Common myeloid progenitor, CD34-positive (primary cell): ENCODE measurements around the gene KDM5C.

Experiments used
- CTCF ChIA-PET: fragments of 350-600 bp; sonication (Branson Sonifier 250); formaldehyde crosslinking; loops from one replicate; lab custom pipeline; 2021; ENCODE audit warnings: antibody characterized with exemption; lab: Charles Lee
- POLR2A ChIA-PET: fragments of 350-600 bp; sonication (Branson Sonifier 250); formaldehyde crosslinking; loops from one replicate; lab custom pipeline; 2021; ENCODE audit warnings: antibody characterized with exemption; lab: Charles Lee
- DNase-seq, 3 donors: peaks; one replicate each; pipeline versions ENCODE4 v3.0.0 to v3.0.0-alpha.2; 2013
- H3K27ac ChIP-seq, 2 experiments: 1 replicate in 1 of 2; 2 replicates in 1 of 2; pipeline ENCODE4 v1.7.0; 2013; ENCODE audit warnings: inconsistent platforms in 2 of 2, low read length in 2 of 2, mild to moderate bottlenecking in 2 of 2, low read depth in 1 of 2, moderate library complexity in 1 of 2; ENCODE audit not compliant: severe bottlenecking in 2 of 2, insufficient read depth in 1 of 2, poor library complexity in 1 of 2
- H3K27me3 ChIP-seq, 5 experiments: replicated peaks in 2 of 5; 1 replicate in 3 of 5; 2 replicates in 2 of 5; pipeline versions ENCODE4 v1.6.1 to v1.7.0; 2013; ENCODE audit warnings: low read length in 4 of 5, mild to moderate bottlenecking in 2 of 5, moderate library complexity in 2 of 5, inconsistent platforms in 1 of 5; ENCODE audit not compliant: insufficient read depth in 5 of 5, control insufficient read depth in 4 of 5
- H3K36me3 ChIP-seq, 4 experiments: 1 replicate in 2 of 4; 2 replicates in 2 of 4; pipeline versions ENCODE4 v1.6.1 to v1.7.0; 2013; ENCODE audit warnings: low read length in 3 of 4, control low read depth in 1 of 4, mild to moderate bottlenecking in 1 of 4; ENCODE audit not compliant: control insufficient read depth in 4 of 4, insufficient read depth in 4 of 4
- H3K4me1 ChIP-seq, 4 experiments: 1 replicate in 3 of 4; 2 replicates in 1 of 4; pipeline versions ENCODE4 v1.6.1 to v1.7.1; 2013; ENCODE audit warnings: low read length in 3 of 4, mild to moderate bottlenecking in 3 of 4, control low read depth in 1 of 4, inconsistent platforms in 1 of 4, moderate library complexity in 1 of 4; ENCODE audit not compliant: control insufficient read depth in 4 of 4, insufficient read depth in 4 of 4; ENCODE audit errors: control extremely low read depth in 1 of 4
- H3K4me3 ChIP-seq, 7 experiments: 1 replicate in 4 of 7; 2 replicates in 3 of 7; pipeline versions ENCODE4 v1.5.1 to v1.7.0; 2013; ENCODE audit warnings: mild to moderate bottlenecking in 7 of 7, low read length in 6 of 7, moderate library complexity in 6 of 7, inconsistent platforms in 2 of 7, low read depth in 2 of 7, control low read depth in 1 of 7; ENCODE audit not compliant: insufficient read depth in 4 of 7, control insufficient read depth in 1 of 7; ENCODE audit errors: extremely low read depth in 1 of 7
- H3K9me3 ChIP-seq, 5 experiments: 1 replicate in 4 of 5; 2 replicates in 1 of 5; pipeline versions ENCODE4 v1.6.1 to v1.7.1; 2013; ENCODE audit warnings: low read length in 4 of 5, mild to moderate bottlenecking in 2 of 5, inconsistent platforms in 1 of 5, low read depth in 1 of 5, moderate library complexity in 1 of 5; ENCODE audit not compliant: control insufficient read depth in 4 of 5, insufficient read depth in 2 of 5; ENCODE audit errors: control extremely low read depth in 1 of 5
- WGBS: methylation state at CpG from one replicate; pipeline ENCODE4 v1.1.5; 2013; ENCODE audit not compliant: insufficient coverage; 5-methylcytosine and 5-hydroxymethylcytosine counted together

KDM5C gene

GRCh38 chrX:53263597-53264094 is 38.6 kb upstream of the KDM5C start:
- DNase-seq = peak in 2 of 3 donors; percentile 47 to 57
- no peak overlapping the region for H3K4me3 ChIP-seq
- CTCF ChIA-PET = interaction anchor here (2.0 kb wide), 1 partner anchor 19 kb away, joined by 8 read pairs; the partner anchor contains the start of gene IQSEC2
- H3K4me1 ChIP-seq = peaks cover 2 to 38% (median 29%) of the 10 kb centered on the region in 4 experiments
- no peaks in the 10 kb centered on the region for H3K36me3 ChIP-seq
- POLR2A ChIA-PET = no interaction called here
- peaks cover 0 to 52% (median 0%) of the 10 kb centered on the region in 5 experiments for H3K27me3 ChIP-seq
- no peak overlapping the region for H3K27ac ChIP-seq
- H3K9me3 ChIP-seq = no peaks in the 10 kb centered on the region
- 69% methylated on average over 10 of the region's 11 CpGs for WGBS

- no peaks in the 10 kb centered on the region for H3K9me3 ChIP-seq
- no peak overlapping the region for H3K27ac ChIP-seq
- ChIA-PET CTCF (interaction anchor here (1.4 to 1.8 kb wide), 2 partner anchors 10 to 51 kb away, joined by 5 to 9 read pairs; no protein-coding TSS in a partner anchor), POLR2A (no interaction called here)
- no peaks in the 10 kb centered on the region for H3K36me3 ChIP-seq
- peak overlapping the region in 1 of 7 experiments; percentile 16 for H3K4me3 ChIP-seq
- 26% methylated on average over 2 of the region's 8 CpGs for WGBS
- peaks cover 2 to 32% (median 29%) of the 10 kb centered on the region in 4 experiments for H3K4me1 ChIP-seq
- H3K27me3 ChIP-seq = peaks cover 0 to 52% (median 0%) of the 10 kb centered on the region in 5 experiments
- peak; percentile 33 to 71 (median 66) for DNase-seq
Observed at GRCh38 chrX:53262918-53263394, 37.9 kb upstream of the KDM5C start.

- H3K4me1 ChIP-seq = peaks cover 2 to 30% (median 29%) of the 10 kb centered on the region in 4 experiments
- H3K4me3 ChIP-seq = no peak overlapping the region
- 69% methylated on average over 6 of the region's 7 CpGs for WGBS
- no peak overlapping the region for H3K27ac ChIP-seq
- CTCF ChIA-PET = interaction anchor here (0.7 to 1.8 kb wide), 4 partner anchors 10 to 51 kb away, joined by 3 to 9 read pairs (median 4); no protein-coding TSS in a partner anchor
- no peaks in the 10 kb centered on the region for H3K9me3 ChIP-seq
- peaks cover 0 to 49% (median 0%) of the 10 kb centered on the region in 5 experiments for H3K27me3 ChIP-seq
- no peak for DNase-seq
- no peaks in the 10 kb centered on the region for H3K36me3 ChIP-seq
- POLR2A ChIA-PET = no interaction called here
Observed at GRCh38 chrX:53262189-53262917, 37.3 kb upstream of the KDM5C start.

- ChIA-PET POLR2A (no interaction called here), CTCF (interaction anchor here (0.6 to 1.8 kb wide), 6 partner anchors 9 to 128 kb away, joined by 3 to 9 read pairs (median 3); no protein-coding TSS in a partner anchor)
- peak in 2 of 3 donors; percentile 63 to 75 for DNase-seq
- 22% methylated on average over 3 of the region's 7 CpGs for WGBS
- H3K27me3 ChIP-seq = peaks cover 0 to 56% (median 0%) of the 10 kb centered on the region in 5 experiments
- no peak overlapping the region for H3K27ac ChIP-seq
- no peak overlapping the region for H3K4me3 ChIP-seq
- H3K36me3 ChIP-seq = no peaks in the 10 kb centered on the region
- H3K4me1 ChIP-seq = peaks cover 2 to 30% (median 29%) of the 10 kb centered on the region in 4 experiments
- no peaks in the 10 kb centered on the region for H3K9me3 ChIP-seq
Observed at GRCh38 chrX:53261355-53261972, 36.5 kb upstream of the KDM5C start.

DNA sequence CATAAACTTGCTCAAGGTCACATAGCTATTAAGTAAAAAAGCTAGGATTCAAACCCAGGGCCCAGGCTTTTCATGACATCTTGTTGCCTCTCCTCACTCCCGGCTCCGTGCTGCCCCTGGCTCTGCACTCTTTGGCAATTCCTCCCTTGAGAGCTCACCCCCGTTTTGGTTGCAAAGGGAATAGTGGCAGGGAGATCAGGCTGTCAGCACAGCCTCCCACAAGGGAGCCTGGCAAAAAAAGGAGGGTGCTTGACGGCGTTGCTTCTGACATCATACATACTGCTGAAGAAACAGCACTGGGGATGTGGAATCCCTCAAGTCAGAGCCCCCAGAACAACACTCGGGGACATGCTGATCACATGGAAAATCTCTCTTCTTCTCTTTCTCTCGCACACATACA is 35.8 kb upstream of the KDM5C start:
- CTCF ChIA-PET = no interaction called here
- no peak for DNase-seq

GRCh38 chrX:53257670-53258423 is 32.8 kb upstream of the KDM5C start:
- Histone ChIP-seq H3K27ac (no peak overlapping the region), H3K4me1 (peaks cover 0 to 25% (median 16%) of the 10 kb centered on the region in 4 experiments), H3K27me3 (peaks cover 0 to 44% (median 0%) of the 10 kb centered on the region in 5 experiments), H3K4me3 (no peak overlapping the region), H3K9me3 (no peaks in the 10 kb centered on the region), H3K36me3 (no peaks in the 10 kb centered on the region)
- 83% methylated on average over 6 of the region's 6 CpGs for WGBS
- DNase-seq = no peak
- CTCF ChIA-PET = interaction anchor here (1.3 to 1.4 kb wide), 2 partner anchors 12 to 60 kb away, joined by 4 to 7 read pairs; no protein-coding TSS in a partner anchor
- POLR2A ChIA-PET = no interaction called here

More for the DNA sequence above, 35.8 kb upstream of the KDM5C start:
- H3K27ac ChIP-seq = no peak overlapping the region
- POLR2A ChIA-PET = no interaction called here
- 84% methylated on average over 7 of the region's 7 CpGs for WGBS
- no peak overlapping the region for H3K4me3 ChIP-seq
- peaks cover 2 to 32% (median 29%) of the 10 kb centered on the region in 4 experiments for H3K4me1 ChIP-seq
- H3K36me3 ChIP-seq = no peaks in the 10 kb centered on the region
- peaks cover 0 to 55% (median 0%) of the 10 kb centered on the region in 5 experiments for H3K27me3 ChIP-seq
- no peaks in the 10 kb centered on the region for H3K9me3 ChIP-seq
